NCI-H128 (cell line): Measurements from ENCODE around the gene PHACTR1.

Experiments
- DNase-seq: peaks from one replicate; lab custom pipeline; 2025; ENCODE audit not compliant: unreplicated experiment; lab: John Stamatoyannopoulos, UW

The PHACTR1 gene

GRCh38 chr6:13251242-13251641 lies 534.7 kb downstream of the PHACTR1 start:
- DNase-seq: no peak

- DNase-seq: no peak
These were observed 536.2 kb downstream of the PHACTR1 start for GRCh38 chr6:13252790-13253189.

GRCh38 chr6:13253272-13253671 lies 536.7 kb downstream of the PHACTR1 start:
- no peak for DNase-seq

- no peak for DNase-seq
These were observed 539.9 kb downstream of the PHACTR1 start for GRCh38 chr6:13256266-13257001.

GRCh38 chr6:13259393-13259792 lies 542.8 kb downstream of the PHACTR1 start:
- DNase-seq: no peak

GRCh38 chr6:13260101-13260598 lies 543.6 kb downstream of the PHACTR1 start:
- DNase-seq: no peak

- DNase-seq: no peak
These were observed 544.3 kb downstream of the PHACTR1 start for GRCh38 chr6:13260831-13261230.

- no peak for DNase-seq
These were observed 545.0 kb downstream of the PHACTR1 start for GRCh38 chr6:13261464-13261994.

GRCh38 chr6:13262302-13263230 lies 546.0 kb downstream of the PHACTR1 start:
- DNase-seq: no peak

- DNase-seq: no peak
These were observed 547.1 kb downstream of the PHACTR1 start for GRCh38 chr6:13263669-13264068.

GRCh38 chr6:13267142-13267651 lies 550.6 kb downstream of the PHACTR1 start:
- DNase-seq: no peak

- DNase-seq: no peak
These were observed 552.4 kb downstream of the PHACTR1 start for GRCh38 chr6:13268913-13269518.

- no peak for DNase-seq
These were observed 555.8 kb downstream of the PHACTR1 start for GRCh38 chr6:13272131-13273046.

GRCh38 chr6:13273202-13273930 lies 556.8 kb downstream of the PHACTR1 start:
- DNase-seq: no peak

- DNase-seq: no peak
These were observed 557.6 kb downstream of the PHACTR1 start for GRCh38 chr6:13273931-13274706.

GRCh38 chr6:13274707-13275434 lies 558.3 kb downstream of the PHACTR1 start:
- DNase-seq: no peak

GRCh38 chr6:13275435-13275989 lies 558.9 kb downstream of the PHACTR1 start:
- no peak for DNase-seq

- DNase-seq: no peak
These were observed 560.7 kb downstream of the PHACTR1 start for GRCh38 chr6:13277231-13277630.
